ENCODE results near the gene ZSWIM4.

DNA sequence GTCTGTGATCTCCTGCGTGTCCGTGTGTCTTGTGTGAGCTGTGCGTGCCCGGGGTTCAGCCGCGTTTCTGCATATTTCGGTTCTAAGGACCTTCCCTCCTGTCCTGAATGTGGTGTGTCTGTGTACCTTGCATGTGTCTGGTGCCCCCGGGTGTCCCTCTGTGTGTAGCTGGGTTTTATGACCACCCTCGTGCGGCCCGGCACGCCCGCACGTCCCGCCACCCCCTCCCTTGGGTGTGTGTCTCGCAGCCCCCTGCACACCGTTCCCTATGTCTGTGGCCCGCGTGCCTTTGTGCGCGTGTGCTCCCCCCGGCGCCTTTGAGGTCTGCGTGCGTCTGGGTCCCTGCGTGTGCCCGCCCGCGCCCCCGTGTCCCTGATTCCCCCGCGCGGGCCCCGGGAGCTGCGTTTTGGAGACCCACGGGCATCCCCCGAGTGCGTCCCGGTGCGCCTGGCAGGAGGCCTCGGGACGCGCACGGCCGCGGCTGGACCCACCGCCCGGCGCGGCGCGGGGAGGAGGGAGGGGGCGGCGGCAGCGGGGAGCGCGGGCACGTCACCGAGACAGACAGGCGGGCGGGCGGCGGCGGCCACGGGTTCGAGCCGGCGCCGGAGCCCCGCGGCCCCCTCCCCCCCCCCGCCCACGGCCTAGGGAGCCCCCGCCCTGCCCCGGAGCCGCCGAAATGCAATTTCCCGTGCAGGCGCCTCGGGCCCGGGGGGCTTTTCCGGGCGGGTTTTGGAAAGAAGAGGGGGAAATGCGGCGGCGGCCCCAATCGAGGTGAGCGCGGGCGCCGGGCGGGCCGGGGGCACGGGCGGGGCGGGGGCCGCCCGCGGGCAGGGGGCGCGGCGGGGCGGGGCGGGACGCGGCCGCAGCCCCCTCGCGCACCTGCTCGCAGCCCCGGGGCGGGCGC is 69.7 kb downstream of the ZSWIM4 start:
- TF ChIP-seq, protein P1, sequence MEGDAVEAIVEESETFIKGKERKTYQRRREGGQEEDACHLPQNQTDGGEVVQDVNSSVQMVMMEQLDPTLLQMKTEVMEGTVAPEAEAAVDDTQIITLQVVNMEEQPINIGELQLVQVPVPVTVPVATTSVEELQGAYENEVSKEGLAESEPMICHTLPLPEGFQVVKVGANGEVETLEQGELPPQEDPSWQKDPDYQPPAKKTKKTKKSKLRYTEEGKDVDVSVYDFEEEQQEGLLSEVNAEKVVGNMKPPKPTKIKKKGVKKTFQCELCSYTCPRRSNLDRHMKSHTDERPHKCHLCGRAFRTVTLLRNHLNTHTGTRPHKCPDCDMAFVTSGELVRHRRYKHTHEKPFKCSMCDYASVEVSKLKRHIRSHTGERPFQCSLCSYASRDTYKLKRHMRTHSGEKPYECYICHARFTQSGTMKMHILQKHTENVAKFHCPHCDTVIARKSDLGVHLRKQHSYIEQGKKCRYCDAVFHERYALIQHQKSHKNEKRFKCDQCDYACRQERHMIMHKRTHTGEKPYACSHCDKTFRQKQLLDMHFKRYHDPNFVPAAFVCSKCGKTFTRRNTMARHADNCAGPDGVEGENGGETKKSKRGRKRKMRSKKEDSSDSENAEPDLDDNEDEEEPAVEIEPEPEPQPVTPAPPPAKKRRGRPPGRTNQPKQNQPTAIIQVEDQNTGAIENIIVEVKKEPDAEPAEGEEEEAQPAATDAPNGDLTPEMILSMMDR (conservative IDR thresholded peaks at IDR 0.05; ENCODE audit: low read length): no peak
- TF ChIP-seq EZH2phosphoT487 (IDR thresholded peaks at IDR 0.05; ENCODE audit: borderline replicate concordance, low read depth, low read length): peak; percentile 83; the same call in 1 of the 2 replicates
